Thymus (tissue), 11 donors: ENCODE measurements around the gene ASIC2. TPM values are rescaled to one million over a fixed set of nuclear protein-coding genes. Genes with fewer than 3 reads are reported as not detected.
A peak's percentile ranks its signal among the peaks of the same experiment; 100 is the strongest.
"Not testable (repeated sequence)": the region's sequence is repeated elsewhere in the genome, so short reads cannot be mapped to it uniquely, and the experiment has no call there.

Experiments used
- DNase-seq, 9 donors: peaks; one replicate each; pipeline ENCODE4 v3.0.0-alpha.2; 2013; ENCODE audit warnings: low spot score in 9 of 9, low read depth in 6 of 9, missing footprints in 1 of 9
- H3K27ac ChIP-seq, 2 donors: one replicate each; pipeline ENCODE4 v1.5.1; 2013; ENCODE audit warnings: control low read depth in 1 of 2, low read depth in 1 of 2, low read length in 1 of 2, mild to moderate bottlenecking in 1 of 2, moderate library complexity in 1 of 2
- H3K27me3 ChIP-seq, 2 donors: one replicate each; pipeline ENCODE4 v1.5.1; 2013; ENCODE audit warnings: low read length in 1 of 2; ENCODE audit not compliant: control insufficient read depth in 2 of 2, insufficient read depth in 1 of 2
- H3K36me3 ChIP-seq, 2 donors: one replicate each; pipeline ENCODE4 v1.5.1; 2013; ENCODE audit warnings: low read length in 1 of 2, mild to moderate bottlenecking in 1 of 2, moderate library complexity in 1 of 2; ENCODE audit not compliant: control insufficient read depth in 2 of 2, insufficient read depth in 2 of 2
- H3K4me1 ChIP-seq, 2 donors: one replicate each; pipeline ENCODE4 v1.5.1; 2013; ENCODE audit warnings: low read length in 2 of 2; ENCODE audit not compliant: control insufficient read depth in 2 of 2, insufficient read depth in 2 of 2
- H3K4me3 ChIP-seq, 2 donors: one replicate each; pipeline ENCODE4 v1.5.1; 2013; ENCODE audit warnings: low read length in 2 of 2, control low read depth in 1 of 2, mild to moderate bottlenecking in 1 of 2
- H3K9me3 ChIP-seq, 2 donors: one replicate each; pipeline ENCODE4 v1.5.1; 2013; ENCODE audit warnings: low read length in 1 of 2, mild to moderate bottlenecking in 1 of 2; ENCODE audit not compliant: control insufficient read depth in 2 of 2, insufficient read depth in 1 of 2
- WGBS: extraction: QIAGEN DNeasy Blood & Tissue Kit; methylation state at CpG from one replicate; pipeline ENCODE4 v1.1.7; 2013; 5-methylcytosine and 5-hydroxymethylcytosine counted together
- polyA plus RNA-seq: library from polyadenylated mRNA; stranded (reverse); fragments of 200-250 nt; gene quantifications from one replicate; pipeline ENCODE4 v1.2.3, GENCODE V29; 2013
- total RNA-seq: library from RNA; stranded (reverse); fragments of 120-200 nt; gene quantifications from one replicate; pipeline ENCODE4 v1.2.4, GENCODE V29; 2013
- donor health status: healthy.

ASIC2 gene
- total and polyA plus RNA-seq, 2 donors, result 0.09 to 0.14 TPM

- no peak overlapping the region for H3K4me3 ChIP-seq
- H3K4me1 ChIP-seq, result no peaks in the 10 kb centered on the region
- H3K36me3 ChIP-seq, result no peaks in the 10 kb centered on the region
- H3K27ac ChIP-seq, result no peak overlapping the region
- DNase-seq, result no peak
- H3K27me3 ChIP-seq, result peaks cover 0 to 5% of the 10 kb centered on the region in 2 donors
- WGBS, result 53% methylated on average over 7 of the region's 7 CpGs
- no peaks in the 10 kb centered on the region for H3K9me3 ChIP-seq
Measured at GRCh38 chr17:32998887-32999228, 294.2 kb downstream of the ASIC2 start.

DNA sequence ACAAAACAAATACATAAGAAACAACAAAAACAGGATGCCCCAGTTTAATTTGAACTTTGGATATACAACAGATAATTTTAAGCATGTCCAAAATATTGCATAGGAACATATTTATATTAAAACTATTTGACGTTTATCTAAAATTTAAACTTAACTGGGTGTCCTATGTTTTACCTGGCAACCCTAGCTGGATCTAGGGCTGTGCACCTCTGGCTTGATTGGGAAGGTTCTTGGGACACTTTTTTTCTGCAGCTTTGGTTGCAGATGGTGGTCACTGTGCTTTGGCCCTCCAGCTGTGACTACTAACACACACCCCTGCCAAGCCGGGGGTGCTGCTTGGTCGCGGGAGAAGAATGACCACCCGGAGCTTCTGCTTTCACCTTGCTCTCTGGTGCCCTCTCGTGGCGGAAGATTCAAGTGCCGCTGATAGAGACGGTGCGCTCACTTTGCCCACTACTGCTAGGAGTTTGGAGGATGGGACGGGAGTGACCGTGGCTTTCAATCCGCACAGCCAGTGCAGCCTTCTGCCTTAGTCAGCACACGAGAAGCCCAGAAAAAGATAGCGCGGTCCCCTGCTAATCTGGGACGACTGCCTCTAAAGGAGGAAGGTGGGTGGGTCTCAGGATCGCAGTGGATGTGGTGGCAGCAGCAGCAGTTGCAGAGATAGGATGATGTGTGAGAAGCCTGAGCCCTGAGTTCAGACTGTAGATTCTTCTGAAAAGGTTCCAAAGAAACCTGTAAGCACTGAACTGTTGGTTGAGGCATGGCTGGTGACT, 294.8 kb downstream of the ASIC2 start:
- H3K9me3 ChIP-seq, result no peaks in the 10 kb centered on the region
- H3K27me3 ChIP-seq, result peaks cover 0 to 5% of the 10 kb centered on the region in 2 donors
- H3K36me3 ChIP-seq, result no peaks in the 10 kb centered on the region
- H3K4me1 ChIP-seq, result no peaks in the 10 kb centered on the region
- H3K4me3 ChIP-seq, result no peak overlapping the region
- 8% methylated on average over 18 of the region's 18 CpGs for WGBS
- DNase-seq, result peak; percentile 15 to 66 (median 29)
- H3K27ac ChIP-seq, result no peak overlapping the region

DNA sequence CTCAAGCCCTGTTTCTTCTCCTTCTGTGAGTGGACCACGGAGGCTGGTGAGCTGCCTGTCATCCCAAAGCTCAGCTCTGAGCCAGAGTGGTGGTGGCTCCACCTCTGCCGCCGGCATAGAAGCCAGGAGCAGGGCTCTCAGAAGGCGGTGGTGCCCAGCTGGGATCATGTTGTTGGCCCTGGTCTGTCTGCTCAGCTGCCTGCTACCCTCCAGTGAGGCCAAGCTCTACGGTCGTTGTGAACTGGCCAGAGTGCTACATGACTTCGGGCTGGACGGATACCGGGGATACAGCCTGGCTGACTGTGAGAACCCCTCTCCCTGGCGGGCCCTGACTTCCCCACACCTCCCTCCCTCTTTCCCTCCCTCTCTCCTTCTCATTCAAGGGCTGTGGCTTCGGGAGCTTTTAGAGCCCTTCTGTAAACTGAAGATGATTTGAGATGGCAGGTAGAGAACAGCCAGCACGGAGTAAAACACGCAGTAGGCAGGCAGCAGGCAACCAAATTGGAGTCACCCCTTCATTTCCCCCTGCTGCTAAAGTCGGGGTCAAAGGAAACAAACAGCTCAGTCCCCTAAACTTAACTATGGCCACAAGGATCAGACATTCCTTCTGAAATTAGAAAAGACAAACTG, 297.6 kb downstream of the ASIC2 start:
- Histone ChIP-seq H3K27me3 (peaks cover 0 to 5% of the 10 kb centered on the region in 2 donors), H3K9me3 (no peaks in the 10 kb centered on the region), H3K4me1 (no peaks in the 10 kb centered on the region), H3K27ac (no peak overlapping the region), H3K4me3 (no peak overlapping the region), H3K36me3 (no peaks in the 10 kb centered on the region)
- DNase-seq, result no peak
- 91% methylated on average over 14 of the region's 14 CpGs for WGBS

GRCh38 chr17:32993977-32994376, 299.1 kb downstream of the ASIC2 start:
- WGBS, result 39% methylated on average over 9 of the region's 9 CpGs
- Histone ChIP-seq H3K36me3 (no peaks in the 10 kb centered on the region), H3K27me3 (peaks cover 0 to 5% of the 10 kb centered on the region in 2 donors)

DNA sequence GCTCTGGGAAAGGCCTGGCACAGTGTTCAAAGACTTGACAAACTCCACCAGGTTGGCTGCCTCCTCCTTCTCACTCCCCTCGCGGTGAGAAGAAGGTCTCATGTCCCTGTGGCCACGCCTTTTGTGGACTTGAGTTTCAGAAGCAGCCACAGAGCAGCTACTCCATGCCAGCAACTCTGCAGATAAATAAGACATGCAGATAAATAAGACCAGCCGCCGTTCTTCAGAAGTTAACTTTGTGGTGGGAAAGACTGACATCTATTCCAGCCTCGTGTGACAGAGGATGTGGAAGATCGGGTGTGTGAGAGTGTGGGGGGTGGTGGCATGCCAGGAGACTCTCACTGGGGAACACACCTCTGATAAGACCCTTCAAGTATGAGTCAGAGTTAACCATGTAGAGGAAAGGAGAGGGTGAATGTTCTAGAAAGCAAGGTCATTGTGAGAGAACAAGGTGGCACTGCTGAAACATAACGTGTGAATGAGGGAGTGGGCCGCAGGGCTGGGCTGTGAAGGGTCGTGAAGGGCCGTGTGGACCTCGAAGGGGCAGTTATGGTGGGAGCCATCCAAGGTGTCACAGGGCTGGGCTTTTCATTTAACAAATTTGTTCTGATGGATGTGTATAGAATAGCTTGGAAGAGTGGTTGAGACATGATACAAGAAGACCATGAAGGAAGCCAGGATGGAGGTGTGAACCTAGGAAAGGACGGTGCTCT, 300.6 kb downstream of the ASIC2 start:
- H3K27me3 ChIP-seq, result no peaks in the 10 kb centered on the region
- H3K4me3 ChIP-seq, result no peak overlapping the region
- DNase-seq, result no peak
- no peak overlapping the region for H3K27ac ChIP-seq
- 87% methylated on average over 13 of the region's 13 CpGs for WGBS
- H3K9me3 ChIP-seq, result no peaks in the 10 kb centered on the region
- H3K4me1 ChIP-seq, result no peaks in the 10 kb centered on the region
- H3K36me3 ChIP-seq, result no peaks in the 10 kb centered on the region

More at GRCh38 chr17:32993977-32994376, 299.1 kb downstream of the ASIC2 start:
- Histone ChIP-seq H3K9me3 (no peaks in the 10 kb centered on the region), H3K4me1 (no peaks in the 10 kb centered on the region), H3K4me3 (no peak overlapping the region), H3K27ac (no peak overlapping the region)
- DNase-seq, result no peak

DNA sequence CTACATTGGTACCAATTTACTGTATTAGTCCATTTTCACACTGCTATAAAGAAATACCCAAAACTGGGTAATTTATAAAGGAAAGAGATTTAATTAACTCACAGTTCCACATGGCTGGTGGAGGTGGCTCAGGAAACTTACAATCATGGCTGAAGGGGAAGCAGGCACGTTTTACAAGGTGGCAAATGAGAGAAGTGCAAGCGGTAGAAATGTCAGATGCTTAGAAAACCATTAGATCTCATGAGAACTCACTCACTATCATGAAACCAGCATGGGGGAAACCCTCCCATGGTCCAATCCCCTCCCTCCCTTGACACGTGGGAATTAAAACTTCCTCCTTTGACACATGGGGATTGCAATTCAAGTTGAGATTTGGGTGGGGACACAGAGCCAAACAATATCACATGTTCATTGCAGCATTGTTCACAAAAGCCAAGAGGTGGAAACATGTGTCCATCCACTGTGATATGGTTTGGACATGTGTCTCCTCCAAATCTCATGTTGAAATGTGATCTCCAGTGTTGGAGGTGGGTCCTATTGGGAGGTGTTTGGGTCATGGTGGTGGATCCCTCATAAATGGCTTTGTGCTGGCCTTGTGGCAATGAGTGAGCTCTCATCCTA, 304.5 kb downstream of the ASIC2 start:
- no peaks in the 10 kb centered on the region for H3K27me3 ChIP-seq
- no peak overlapping the region for H3K4me3 ChIP-seq
- H3K4me1 ChIP-seq, result no peaks in the 10 kb centered on the region
- 74% methylated on average over 3 of the region's 3 CpGs for WGBS
- H3K36me3 ChIP-seq, result no peaks in the 10 kb centered on the region
- H3K9me3 ChIP-seq, result no peaks in the 10 kb centered on the region
- H3K27ac ChIP-seq, result no peak overlapping the region
- no peak for DNase-seq

DNA sequence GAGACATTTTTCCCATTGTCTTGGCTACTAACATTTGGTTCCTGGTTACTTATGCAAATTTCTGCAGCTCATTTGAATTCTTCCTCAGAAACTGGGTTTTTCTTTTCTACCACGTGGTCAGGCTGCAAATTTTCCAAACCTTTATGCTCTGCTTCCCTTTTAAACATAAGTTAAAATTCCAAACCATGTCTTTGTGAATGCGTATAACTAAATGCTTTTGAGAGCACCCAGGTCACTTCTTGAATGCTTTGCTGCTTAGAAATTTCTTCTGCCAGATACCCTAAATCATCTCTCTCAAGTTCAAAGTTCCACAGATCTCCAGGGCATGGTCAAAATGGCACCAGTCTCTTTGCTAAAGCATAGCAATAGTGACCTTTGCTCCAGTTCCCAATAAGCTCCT, 305.2 kb downstream of the ASIC2 start:
- WGBS, result 63% methylated on average over 2 of the region's 2 CpGs
- not testable (repeated sequence) for H3K4me3 ChIP-seq, DNase-seq, H3K4me1 ChIP-seq, H3K36me3 ChIP-seq, H3K27ac ChIP-seq, H3K27me3 ChIP-seq, H3K9me3 ChIP-seq

DNA sequence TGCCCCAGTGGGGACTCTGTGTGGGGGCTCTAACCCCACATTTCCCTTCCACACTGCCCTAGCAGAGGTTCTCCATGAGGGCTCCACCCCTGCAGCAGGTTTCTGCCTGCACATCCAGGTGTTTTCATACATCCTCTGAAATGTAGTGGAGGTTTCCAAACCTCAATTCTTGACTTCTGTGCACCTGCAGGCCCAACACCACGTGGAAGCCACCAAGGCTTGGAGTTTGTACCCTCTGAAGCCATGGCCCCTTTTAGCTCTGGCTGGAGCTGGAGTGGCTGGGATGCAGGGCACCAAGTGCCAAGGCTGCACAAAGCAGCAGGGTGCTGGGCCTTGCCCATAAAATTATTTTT, 305.7 kb downstream of the ASIC2 start:
- H3K27me3 ChIP-seq, H3K4me1 ChIP-seq, H3K36me3 ChIP-seq, H3K4me3 ChIP-seq, DNase-seq, H3K27ac ChIP-seq, H3K9me3 ChIP-seq: not testable (repeated sequence)
- WGBS, result 40% methylated on average over 1 of the region's 1 CpG
